Osteoblast (primary cell): ENCODE results near the gene PRM2. TPM values are rescaled to one million over a fixed set of nuclear protein-coding genes. Genes with fewer than 3 reads are reported as not detected.

Source experiments
- DNase-seq: peaks from one replicate; pipeline ENCODE4 v3.0.0; 2011; ENCODE audit warnings: low spot score, mixed read lengths; ENCODE audit not compliant: insufficient read length; ENCODE audit errors: missing footprints
- H2AFZ ChIP-seq: 2 replicates; pipeline ENCODE4 v1.6.0; 2011; ENCODE audit warnings: mild to moderate bottlenecking, low read length
- H3K27ac ChIP-seq: 2 replicates; pipeline ENCODE4 v1.5.1; 2011; ENCODE audit warnings: mild to moderate bottlenecking, low read depth, low read length, moderate library complexity
- H3K27me3 ChIP-seq: 2 replicates; pipeline ENCODE4 v1.6.0; 2012; ENCODE audit warnings: mild to moderate bottlenecking, control low read depth, inconsistent platforms, low read length, moderate library complexity; ENCODE audit not compliant: insufficient read depth
- H3K36me3 ChIP-seq: 2 replicates; pipeline ENCODE4 v1.5.1; 2011; ENCODE audit warnings: mild to moderate bottlenecking, low read length, control low read depth, moderate library complexity; ENCODE audit not compliant: insufficient read depth
- H3K4me1 ChIP-seq: 2 replicates; pipeline ENCODE4 v1.5.1; 2011; ENCODE audit warnings: mild to moderate bottlenecking, low read length, control low read depth, moderate library complexity; ENCODE audit not compliant: insufficient read depth
- H3K4me2 ChIP-seq: 2 replicates; pipeline ENCODE4 v1.6.0; 2011; ENCODE audit warnings: mild to moderate bottlenecking, low read length; ENCODE audit not compliant: insufficient read depth
- H3K4me3 ChIP-seq: fragments of 200-600 bp; sonication (generic); 3 replicates; pipeline ENCODE4 v1.5.1; 2012; ENCODE audit warnings: mild to moderate bottlenecking, low read length, inconsistent platforms; ENCODE audit not compliant: insufficient read depth
- H3K79me2 ChIP-seq: 2 replicates; pipeline ENCODE4 v1.6.0; 2012; ENCODE audit warnings: mild to moderate bottlenecking, low read length, control low read depth, inconsistent platforms; ENCODE audit not compliant: insufficient read depth
- H3K9me3 ChIP-seq: 2 replicates; pipeline ENCODE4 v1.5.1; 2011; ENCODE audit warnings: low read depth, low read length, control low read depth
- H4K20me1 ChIP-seq: 2 replicates; pipeline ENCODE4 v1.6.0; 2012; ENCODE audit warnings: mild to moderate bottlenecking, low read length, control low read depth; ENCODE audit not compliant: insufficient read depth
- CTCF ChIP-seq: IDR thresholded peaks from 2 replicates; pipeline ENCODE4 v1.5.1; 2011; ENCODE audit warnings: mild to moderate bottlenecking, low read depth, low read length, moderate library complexity; ENCODE audit errors: extremely low read depth
- total RNA-seq: library from RNA; depleted of rRNA; stranded (reverse); fragments of >200 nt; gene quantifications from 2 replicates; pipeline ENCODE4 v1.2.3, GENCODE V29; 2012

The PRM2 gene
- total RNA-seq, 1 donor: not detected

- Histone ChIP-seq H3K27me3 (peaks cover 4% of the 10 kb centered on the region), H4K20me1 (no peaks in the 10 kb centered on the region), H3K4me3 (no peak overlapping the region), H3K27ac (no peak overlapping the region), H3K36me3 (no peaks in the 10 kb centered on the region), H3K79me2 (no peaks in the 10 kb centered on the region), H3K9me3 (no peaks in the 10 kb centered on the region), H3K4me1 (no peaks in the 10 kb centered on the region), H2AFZ (no peak overlapping the region), H3K4me2 (no peak overlapping the region)
- peak; percentile 66 for DNase-seq
- TF ChIP-seq CTCF: no peak
These were observed 4.7 kb downstream of the PRM2 start for GRCh38 chr16:11271610-11272009.

GRCh38 chr16:11270602-11271162, 5.6 kb downstream of the PRM2 start:
- Histone ChIP-seq H3K4me1 (no peaks in the 10 kb centered on the region), H3K36me3 (no peaks in the 10 kb centered on the region), H3K4me2 (no peak overlapping the region), H3K9me3 (no peaks in the 10 kb centered on the region), H3K4me3 (no peak overlapping the region), H4K20me1 (no peaks in the 10 kb centered on the region), H3K79me2 (no peaks in the 10 kb centered on the region), H3K27ac (no peak overlapping the region), H3K27me3 (peaks cover 4% of the 10 kb centered on the region), H2AFZ (no peak overlapping the region)
- no peak for TF ChIP-seq CTCF
- peak; percentile 21 for DNase-seq

- peaks cover 4% of the 10 kb centered on the region for H3K27me3 ChIP-seq
- H3K4me1 ChIP-seq: no peaks in the 10 kb centered on the region
- H3K9me3 ChIP-seq: no peaks in the 10 kb centered on the region
- no peak within 1 kb of the TSS for H2AFZ ChIP-seq
- TF ChIP-seq CTCF: no peak
- H3K79me2 ChIP-seq: no peaks in the 10 kb centered on the region
- H3K4me3 ChIP-seq: no peak within 1 kb of the TSS
- H3K36me3 ChIP-seq: no peaks in the 10 kb centered on the region
- no peaks in the 10 kb centered on the region for H4K20me1 ChIP-seq
- no peak within 1 kb of the TSS for H3K4me2 ChIP-seq
- no peak within 1 kb of the TSS for H3K27ac ChIP-seq
- DNase-seq: peak; percentile 19
These were observed 7.3 kb downstream of the PRM2 start, which contains the start of gene TNP2 for GRCh38 chr16:11268921-11269375. TNP2 (minus strand) TSS chr16:11269325; CDS start chr16:11269262, 63 bp downstream.

GRCh38 chr16:11265124-11265523, 11.2 kb downstream of the PRM2 start:
- Histone ChIP-seq H3K4me1 (no peaks in the 10 kb centered on the region), H3K27me3 (peaks cover 8% of the 10 kb centered on the region), H2AFZ (no peak overlapping the region), H3K79me2 (no peaks in the 10 kb centered on the region), H3K36me3 (no peaks in the 10 kb centered on the region), H3K4me2 (no peak overlapping the region), H3K27ac (no peak overlapping the region), H3K9me3 (no peaks in the 10 kb centered on the region), H4K20me1 (no peaks in the 10 kb centered on the region), H3K4me3 (no peak overlapping the region)
- no peak for TF ChIP-seq CTCF
- DNase-seq: no peak
